GM03348 (cell line): ENCODE data around the gene KIF21B.

Source experiments
- DNase-seq: peaks from one replicate; pipeline ENCODE4 v3.0.0; 2012; ENCODE audit warnings: low spot score

KIF21B gene

GRCh38 chr1:200991097-200991614, 32.4 kb downstream of the KIF21B start:
- no peak for DNase-seq

DNA sequence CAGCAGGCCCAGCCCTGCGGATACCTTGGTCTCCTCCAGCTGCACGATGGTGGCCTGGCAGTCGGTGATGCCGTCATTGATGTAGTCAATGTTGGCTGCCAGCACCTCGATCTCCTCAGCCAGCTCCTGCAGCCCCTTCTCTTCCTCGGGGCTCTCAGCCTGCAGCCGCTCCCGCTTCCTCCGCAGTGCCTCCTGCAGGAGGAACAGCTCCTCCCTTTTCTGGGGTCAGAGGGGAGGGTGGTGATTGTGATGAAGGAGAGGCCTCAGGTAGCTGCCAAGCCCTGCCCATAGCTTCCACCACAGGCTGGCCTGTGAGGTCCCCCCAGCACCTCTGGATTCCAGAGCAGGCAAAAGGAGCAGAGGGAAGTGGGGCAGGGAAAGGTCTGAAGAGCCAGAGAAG, 33.4 kb downstream of the KIF21B start:
- DNase-seq: no peak

DNA sequence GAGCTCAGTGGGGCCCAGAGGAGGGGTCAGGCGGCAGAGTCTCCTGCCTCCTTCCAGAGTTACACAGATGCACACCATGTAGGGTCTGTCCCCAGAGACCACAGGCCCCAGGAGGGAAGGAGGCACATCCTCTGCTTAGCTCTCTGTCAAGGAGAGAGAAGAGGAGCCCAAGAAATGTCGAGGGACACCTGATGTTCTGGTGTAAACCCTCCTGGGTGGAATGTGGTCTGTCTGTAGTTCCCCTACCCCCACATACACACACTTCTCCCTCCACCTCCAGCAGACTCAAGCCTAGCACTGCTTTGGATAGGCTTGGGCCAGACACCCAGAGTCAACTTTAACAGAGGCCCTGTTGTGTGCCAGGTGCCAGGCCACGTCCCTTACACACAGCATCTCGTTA, 34.2 kb downstream of the KIF21B start:
- DNase-seq: no peak

DNA sequence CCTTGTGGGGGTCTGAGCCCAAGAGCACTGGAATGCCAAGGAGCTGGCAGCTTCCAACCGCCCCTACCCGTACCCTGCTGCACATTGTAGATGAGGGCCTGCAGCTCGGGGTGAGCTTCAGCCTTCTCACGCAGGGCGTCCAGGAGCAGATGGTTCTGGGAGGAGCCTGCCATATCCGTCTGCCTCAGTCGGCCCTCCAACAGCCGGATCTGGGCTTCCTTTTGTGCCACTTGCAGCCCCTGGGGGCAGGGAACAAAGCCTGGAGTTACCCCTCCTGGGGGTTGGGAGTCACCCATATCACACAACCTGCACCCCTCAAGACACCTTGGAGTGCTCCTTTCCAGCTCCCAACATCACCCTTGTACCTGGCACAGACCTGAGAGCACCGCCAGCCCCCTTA, 34.8 kb downstream of the KIF21B start:
- no peak for DNase-seq

DNA sequence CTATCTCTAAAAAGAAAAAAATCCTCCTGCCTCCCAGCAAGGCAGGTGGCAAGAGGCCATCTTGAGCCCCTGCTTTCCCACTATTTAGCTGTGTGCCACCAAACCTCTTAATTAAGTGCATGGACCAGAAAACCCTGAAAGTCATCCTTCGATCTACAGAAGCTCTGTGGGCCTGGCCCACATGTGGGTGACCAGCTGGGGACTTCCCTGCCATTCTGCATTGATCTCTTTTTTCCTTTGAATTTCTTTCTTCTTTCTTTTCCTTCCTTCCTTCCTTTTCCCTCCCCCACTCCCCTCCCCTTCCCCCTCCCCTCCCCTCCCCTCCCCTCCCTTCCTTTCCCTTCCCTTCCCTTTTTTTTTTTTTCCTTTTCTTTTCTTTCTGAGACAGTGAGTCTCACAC, 38.0 kb downstream of the KIF21B start:
- no peak for DNase-seq

- DNase-seq: no peak
Measured at GRCh38 chr1:200983035-200983561, 40.4 kb downstream of the KIF21B start.

DNA sequence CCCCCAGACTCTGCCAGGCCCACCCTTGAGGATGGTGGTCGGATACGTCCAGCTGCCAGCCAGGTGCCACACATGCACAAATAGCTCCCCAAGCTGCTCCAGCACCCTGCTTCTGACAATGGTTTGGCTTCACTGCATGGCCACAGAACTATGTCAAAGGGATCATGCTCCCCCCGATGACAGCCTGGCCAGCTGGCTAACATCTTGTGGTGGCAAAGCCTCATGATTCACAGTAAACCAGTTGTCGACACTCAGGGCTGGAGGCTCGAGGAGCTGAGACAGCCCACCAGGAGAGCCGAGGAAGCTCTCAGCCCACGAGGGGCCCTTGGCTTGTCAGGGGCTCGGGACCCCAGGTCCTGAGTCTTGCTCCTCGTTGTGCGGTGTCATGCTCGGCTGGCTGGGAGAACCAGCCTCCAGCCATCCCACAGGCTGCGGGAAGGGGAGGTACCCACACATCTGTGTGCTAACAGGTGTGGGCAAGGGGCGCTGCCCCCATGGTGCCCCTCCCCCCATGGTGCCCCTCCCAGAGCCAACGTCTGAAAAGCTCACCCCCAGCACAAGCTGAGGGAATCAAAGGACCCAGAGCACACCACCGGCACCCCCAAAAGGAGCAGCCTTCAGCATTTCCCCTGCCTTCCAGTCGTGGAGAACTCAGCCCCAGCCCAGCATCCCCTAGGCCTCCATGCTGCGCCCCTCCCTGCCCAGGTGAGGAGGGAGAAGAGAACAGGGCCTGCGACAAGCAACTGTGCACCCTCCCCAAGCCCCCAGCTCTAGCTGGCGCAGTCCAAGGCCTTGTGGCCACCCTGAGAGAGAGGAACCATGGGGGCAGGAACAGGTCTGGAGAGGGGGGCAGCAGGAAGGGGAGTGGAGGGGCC, 41.2 kb downstream of the KIF21B start:
- peak; percentile 32 for DNase-seq

GRCh38 chr1:200981278-200981677, 42.2 kb downstream of the KIF21B start:
- DNase-seq: no peak

GRCh38 chr1:200980873-200981272, 42.6 kb downstream of the KIF21B start:
- DNase-seq: no peak

- DNase-seq: no peak
Measured at GRCh38 chr1:200980452-200980772, 43.1 kb downstream of the KIF21B start.

GRCh38 chr1:200979574-200980451, 43.7 kb downstream of the KIF21B start:
- no peak for DNase-seq

DNA sequence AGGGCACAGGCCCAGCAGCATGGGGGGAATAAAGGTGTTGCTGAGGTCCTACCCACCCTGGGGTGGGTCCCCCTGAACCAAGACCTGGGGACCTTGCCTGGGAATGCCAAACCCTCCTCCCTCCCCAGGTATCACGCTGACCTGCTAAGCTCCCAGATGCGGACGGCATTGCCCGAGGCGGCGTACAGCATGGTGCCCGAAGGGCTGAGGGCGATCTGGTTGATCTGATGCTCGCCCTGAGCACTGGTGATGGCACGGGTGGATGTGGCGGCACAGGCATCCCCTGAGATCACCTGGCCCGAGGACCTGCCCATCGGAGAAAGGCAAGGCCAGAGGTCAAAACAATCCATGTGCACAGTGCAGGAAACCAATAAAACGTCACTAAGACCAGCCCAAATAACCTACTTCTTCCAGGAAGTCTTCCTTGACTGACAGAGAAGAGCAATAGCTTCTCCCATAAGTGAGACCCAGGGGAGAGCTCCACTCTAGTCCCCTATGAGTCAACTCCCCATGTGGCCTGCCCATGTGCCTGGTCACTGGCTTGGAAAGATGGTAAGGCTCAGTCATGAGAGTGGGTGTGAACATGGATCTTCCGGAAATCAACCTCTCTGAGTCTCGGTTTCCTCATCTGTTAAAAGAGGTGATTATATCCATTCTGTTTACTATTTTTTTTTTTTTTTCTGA, 46.3 kb downstream of the KIF21B start:
- DNase-seq: no peak

GRCh38 chr1:200976634-200977033, 46.9 kb downstream of the KIF21B start:
- no peak for DNase-seq

- no peak for DNase-seq
Measured at GRCh38 chr1:200975458-200975857, 48.1 kb downstream of the KIF21B start.

GRCh38 chr1:200974711-200975110, 48.8 kb downstream of the KIF21B start:
- DNase-seq: no peak

DNA sequence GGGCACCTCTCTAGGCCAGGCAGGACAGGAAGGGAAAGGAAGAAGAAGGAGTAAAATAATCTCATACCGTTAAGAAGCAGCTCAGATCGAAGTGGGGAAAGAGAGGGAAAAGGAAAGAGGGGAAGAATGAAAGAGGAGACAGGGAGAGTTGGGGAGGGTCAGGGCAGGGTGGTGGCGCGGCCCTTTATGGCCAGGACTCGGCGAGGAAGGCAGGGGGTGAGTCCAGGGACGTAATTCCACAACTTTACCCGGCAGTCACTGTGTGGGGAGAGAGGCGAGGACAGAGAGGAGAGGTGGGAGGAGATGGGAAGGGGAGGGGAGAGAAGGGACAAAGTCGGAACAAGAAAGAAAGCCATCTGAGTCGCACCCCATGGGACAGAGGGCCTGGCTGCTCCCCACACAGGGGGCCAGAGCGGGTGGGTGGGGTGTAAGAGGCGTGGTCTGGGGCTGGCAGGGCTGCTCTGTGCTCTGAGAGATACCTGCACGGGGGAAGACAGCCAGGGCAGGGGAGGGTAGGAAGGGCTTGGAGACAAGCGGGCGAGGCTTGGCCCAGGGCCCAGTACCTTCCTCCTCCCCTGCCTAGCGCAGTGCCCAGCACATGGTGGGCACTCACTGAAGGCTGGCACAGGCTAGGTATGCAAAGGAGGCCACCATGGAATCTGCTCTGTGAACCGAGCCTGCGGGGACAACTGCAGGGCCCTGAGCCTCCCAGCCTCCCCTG, 49.4 kb downstream of the KIF21B start:
- no peak for DNase-seq

GRCh38 chr1:200972985-200973742, 50.4 kb downstream of the KIF21B start:
- DNase-seq: no peak

- DNase-seq: peak; percentile 88
Measured at GRCh38 chr1:200971955-200972711, 51.4 kb downstream of the KIF21B start.

GRCh38 chr1:200971428-200971903, 52.0 kb downstream of the KIF21B start:
- DNase-seq: no peak
